Psoas muscle (tissue), 8 donors: Measurements from ENCODE around the gene TCERG1L. TPM values are rescaled to one million over a fixed set of nuclear protein-coding genes. Genes with fewer than 3 reads are reported as not detected.

Source experiments
- ATAC-seq, 4 donors: fragments of 200-7000 bp; cut with Tn5 transposase; one replicate each; pipeline ENCODE4 v1.9.1; 2020; ENCODE audit warnings: moderate library complexity in 3 of 4, mild to moderate bottlenecking in 2 of 4
- DNase-seq, 2 donors: peaks; one replicate each; pipeline ENCODE4 v3.0.0-alpha.2; 2020
- H3K27ac ChIP-seq: fragments of 200-600 bp; one replicate; pipeline ENCODE4 v1.8.0; 2022
- H3K27me3 ChIP-seq, 3 donors: fragments of 200-600 bp in 1 of 3; one replicate each; pipeline versions ENCODE4 v1.6.1 to v1.8.0; 2013 to 2022; ENCODE audit warnings: low read length in 2 of 3, mild to moderate bottlenecking in 2 of 3, moderate library complexity in 1 of 3; ENCODE audit not compliant: insufficient read depth in 3 of 3
- H3K36me3 ChIP-seq, 2 donors: fragments of 200-600 bp in 1 of 2; one replicate each; pipeline versions ENCODE4 v1.6.1 to v1.8.0; 2013 to 2022; ENCODE audit warnings: low read depth in 1 of 2, mild to moderate bottlenecking in 1 of 2, moderate library complexity in 1 of 2; ENCODE audit not compliant: insufficient read depth in 1 of 2
- H3K4me1 ChIP-seq: fragments of 200-600 bp; one replicate; pipeline ENCODE4 v1.8.0; 2022
- H3K4me3 ChIP-seq: fragments of 200-600 bp; one replicate; pipeline ENCODE4 v1.8.0; 2022; ENCODE audit warnings: mild to moderate bottlenecking
- H3K9me3 ChIP-seq: fragments of 200-600 bp; one replicate; pipeline ENCODE4 v1.8.0; 2022
- WGBS, 3 donors: extraction: QIAGEN DNeasy Blood & Tissue Kit; methylation state at CpG; one replicate each; pipeline versions ENCODE4 v1.1.6 to v1.1.7; 2013; 5-methylcytosine and 5-hydroxymethylcytosine counted together
- intact Hi-C, 2 donors: fragments of 100-400 bp; cut with DNase I; formaldehyde crosslinking; loops; one replicate each; pipeline versions ENCODE4 v1.11.0 to v1.14.2; 2022
- polyA plus RNA-seq, 3 donors: library from polyadenylated mRNA; stranded (reverse); fragments of 200-250 nt; gene quantifications; one replicate each; pipeline ENCODE4 v1.2.3, GENCODE V29; 2013
- total RNA-seq, 4 donors: library from RNA; stranded (reverse); fragmentation: NEBNext Ultra II Directional in 2 of 4; extraction: Animal tissue kit (Norgen Biotek cat#: 25700) in 2 of 4; gene quantifications; one replicate each; pipeline versions ENCODE4 v1.2.1 to v1.2.4, GENCODE V29; 2021 to 2023
- TF ChIP-seq, protein P1 (sequence below): fragments of 200-600 bp; IDR thresholded peaks from one replicate; pipeline ENCODE4 v1.8.0; 2022; ENCODE audit warnings: antibody characterized with exemption
- donor health status: healthy with polysubstance abuse.
- donor health status: DM: no; HTN: no; CAD: no; lungs with moderate emphysema.
- donor health status: Bipolar disorder and iron deficiency.
- donor health status: healthy.
- donor health status: DM: yes; HTN: yes; CAD: no.
- donor health status: DM: no; HTN: no; CAD: no.
- donor health status: DM: no; HTN: no; CAD: no.
- donor health status: DM: yes; HTN: yes; CAD: no.

Gene TCERG1L
- total and polyA plus RNA-seq, 7 donors = 0.01 TPM; not detected in 6

GRCh38 chr10:131135716-131136115 is 175.8 kb downstream of the TCERG1L start:
- Histone ChIP-seq H3K27me3 (peaks cover 0 to 11% (median 1%) of the 10 kb centered on the region in 3 donors), H3K9me3 (no peaks in the 10 kb centered on the region), H3K4me3 (no peak overlapping the region), H3K36me3 (no peaks in the 10 kb centered on the region), H3K4me1 (no peaks in the 10 kb centered on the region), H3K27ac (no peak overlapping the region)
- 81 to 90% (median 84%) methylated on average over 12 of the region's 12 CpGs for WGBS, 3 donors
- intact Hi-C loops = no loop called here
- TF ChIP-seq, protein P1, sequence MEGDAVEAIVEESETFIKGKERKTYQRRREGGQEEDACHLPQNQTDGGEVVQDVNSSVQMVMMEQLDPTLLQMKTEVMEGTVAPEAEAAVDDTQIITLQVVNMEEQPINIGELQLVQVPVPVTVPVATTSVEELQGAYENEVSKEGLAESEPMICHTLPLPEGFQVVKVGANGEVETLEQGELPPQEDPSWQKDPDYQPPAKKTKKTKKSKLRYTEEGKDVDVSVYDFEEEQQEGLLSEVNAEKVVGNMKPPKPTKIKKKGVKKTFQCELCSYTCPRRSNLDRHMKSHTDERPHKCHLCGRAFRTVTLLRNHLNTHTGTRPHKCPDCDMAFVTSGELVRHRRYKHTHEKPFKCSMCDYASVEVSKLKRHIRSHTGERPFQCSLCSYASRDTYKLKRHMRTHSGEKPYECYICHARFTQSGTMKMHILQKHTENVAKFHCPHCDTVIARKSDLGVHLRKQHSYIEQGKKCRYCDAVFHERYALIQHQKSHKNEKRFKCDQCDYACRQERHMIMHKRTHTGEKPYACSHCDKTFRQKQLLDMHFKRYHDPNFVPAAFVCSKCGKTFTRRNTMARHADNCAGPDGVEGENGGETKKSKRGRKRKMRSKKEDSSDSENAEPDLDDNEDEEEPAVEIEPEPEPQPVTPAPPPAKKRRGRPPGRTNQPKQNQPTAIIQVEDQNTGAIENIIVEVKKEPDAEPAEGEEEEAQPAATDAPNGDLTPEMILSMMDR = no peak
- ATAC-seq (no peak), DNase-seq (no peak)

DNA sequence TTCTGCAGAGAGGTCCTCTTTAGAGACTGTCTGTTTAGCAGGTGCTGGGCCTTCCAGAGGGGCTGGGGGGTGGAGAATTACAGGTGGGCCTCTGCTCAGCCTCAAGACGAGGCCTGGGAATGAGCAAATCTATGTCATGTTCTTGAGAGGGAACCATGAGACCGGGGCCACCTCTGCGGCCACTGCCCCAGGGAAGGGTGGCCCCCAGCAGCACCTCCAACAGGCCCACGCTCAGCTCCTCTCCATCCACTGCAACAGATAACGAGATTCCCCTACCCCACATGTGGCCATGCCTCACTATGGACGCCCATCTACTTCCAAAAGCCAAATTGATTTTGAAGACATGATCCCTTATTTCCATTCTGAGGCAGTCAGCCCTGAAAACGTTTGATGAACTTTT is 176.9 kb downstream of the TCERG1L start:
- H3K4me3 ChIP-seq = no peak overlapping the region
- no peaks in the 10 kb centered on the region for H3K4me1 ChIP-seq
- H3K27ac ChIP-seq = no peak overlapping the region
- TF ChIP-seq, protein P1 = no peak
- WGBS, 3 donors = 87 to 91% (median 89%) methylated on average over 7 of the region's 7 CpGs
- H3K27me3 ChIP-seq = peaks cover 0 to 11% (median 3%) of the 10 kb centered on the region in 3 donors
- H3K9me3 ChIP-seq = no peaks in the 10 kb centered on the region
- no peak for ATAC-seq
- DNase-seq = no peak
- intact Hi-C loops = no loop called here
- no peaks in the 10 kb centered on the region for H3K36me3 ChIP-seq

GRCh38 chr10:131134001-131134576 is 177.4 kb downstream of the TCERG1L start:
- Histone ChIP-seq H3K27ac (no peak overlapping the region), H3K4me1 (no peaks in the 10 kb centered on the region), H3K9me3 (no peaks in the 10 kb centered on the region), H3K27me3 (peaks cover 0 to 11% (median 3%) of the 10 kb centered on the region in 3 donors), H3K36me3 (no peaks in the 10 kb centered on the region), H3K4me3 (no peak overlapping the region)
- ATAC-seq (no peak), DNase-seq (no peak)
- WGBS, 3 donors = 87 to 99% (median 95%) methylated on average over 7 of the region's 7 CpGs
- intact Hi-C loops = no loop called here
- TF ChIP-seq, protein P1 = no peak

GRCh38 chr10:131132681-131133080 is 178.8 kb downstream of the TCERG1L start:
- Histone ChIP-seq H3K27me3 (peaks cover 0 to 8% (median 5%) of the 10 kb centered on the region in 3 donors), H3K9me3 (no peaks in the 10 kb centered on the region), H3K4me1 (no peaks in the 10 kb centered on the region), H3K27ac (no peak overlapping the region), H3K4me3 (no peak overlapping the region), H3K36me3 (no peaks in the 10 kb centered on the region)
- DNase-seq (no peak), ATAC-seq (no peak)
- TF ChIP-seq, protein P1 = no peak
- 54 to 64% (median 60%) methylated on average over 8 of the region's 8 CpGs for WGBS, 3 donors
- intact Hi-C loops = no loop called here
